Measurements from ENCODE around the gene APEH.
"Not testable (repeated sequence)": the region's sequence is repeated elsewhere in the genome, so short reads cannot be mapped to it uniquely, and the experiment has no call there.

GRCh38 chr3:49694409-49695070, 20.4 kb downstream of the APEH start:
- not testable (repeated sequence) for TF ChIP-seq POLR2AphosphoS5 (IDR thresholded peaks at IDR 0.05; ENCODE audit: insufficient read depth in 1 of 2, low read depth in 1 of 2); POLR2A (IDR thresholded peaks at IDR 0.05)
- TF ChIP-seq, protein P1, sequence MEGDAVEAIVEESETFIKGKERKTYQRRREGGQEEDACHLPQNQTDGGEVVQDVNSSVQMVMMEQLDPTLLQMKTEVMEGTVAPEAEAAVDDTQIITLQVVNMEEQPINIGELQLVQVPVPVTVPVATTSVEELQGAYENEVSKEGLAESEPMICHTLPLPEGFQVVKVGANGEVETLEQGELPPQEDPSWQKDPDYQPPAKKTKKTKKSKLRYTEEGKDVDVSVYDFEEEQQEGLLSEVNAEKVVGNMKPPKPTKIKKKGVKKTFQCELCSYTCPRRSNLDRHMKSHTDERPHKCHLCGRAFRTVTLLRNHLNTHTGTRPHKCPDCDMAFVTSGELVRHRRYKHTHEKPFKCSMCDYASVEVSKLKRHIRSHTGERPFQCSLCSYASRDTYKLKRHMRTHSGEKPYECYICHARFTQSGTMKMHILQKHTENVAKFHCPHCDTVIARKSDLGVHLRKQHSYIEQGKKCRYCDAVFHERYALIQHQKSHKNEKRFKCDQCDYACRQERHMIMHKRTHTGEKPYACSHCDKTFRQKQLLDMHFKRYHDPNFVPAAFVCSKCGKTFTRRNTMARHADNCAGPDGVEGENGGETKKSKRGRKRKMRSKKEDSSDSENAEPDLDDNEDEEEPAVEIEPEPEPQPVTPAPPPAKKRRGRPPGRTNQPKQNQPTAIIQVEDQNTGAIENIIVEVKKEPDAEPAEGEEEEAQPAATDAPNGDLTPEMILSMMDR (IDR thresholded peaks at IDR 0.05): not testable (repeated sequence)
